Endothelial cell of umbilical vein (primary cell): ENCODE measurements around the gene SCIMP. TPM values are rescaled to one million over a fixed set of nuclear protein-coding genes. Genes with fewer than 3 reads are reported as not detected.
"Not testable (repeated sequence)": the region's sequence is repeated elsewhere in the genome, so short reads cannot be mapped to it uniquely, and the experiment has no call there.

Experiments
- BruUV-seq: library from RNA; stranded (reverse); fragments of 400-500 nt; replicated peaks from 2 replicates; lab custom pipeline; 2021; lab: Mats Ljungman, UMichigan
- CTCF ChIA-PET: fragments of 300-600, 350-600 bp; sonication (Branson Sonifier 250); formaldehyde crosslinking; loops from one replicate; lab custom pipeline; 2021; ENCODE audit warnings: antibody characterized with exemption, inconsistent platforms; lab: Charles Lee
- POLR2A ChIA-PET: fragments of 300-600, 350-600 bp; sonication (Branson Sonifier 250); formaldehyde crosslinking; loops from one replicate; lab custom pipeline; 2021; ENCODE audit warnings: antibody characterized with exemption, inconsistent platforms; lab: Charles Lee
- DNase-seq: peaks from one replicate; pipeline ENCODE4 v3.0.0-alpha.2; 2011; ENCODE audit warnings: low read depth, low spot score
- FAIRE-seq: peaks from 2 replicates; lab custom pipeline; 2011; peaks lifted over from hg19 to GRCh38; lab: Jason Lieb, UNC
- H2AFZ ChIP-seq: 2 replicates; pipeline ENCODE4 v1.6.0; 2012; ENCODE audit warnings: low read depth, low read length, control low read depth, inconsistent platforms
- H3K27ac ChIP-seq: 2 replicates; pipeline ENCODE4 v1.5.1; 2011; ENCODE audit warnings: low read depth, mild to moderate bottlenecking, control low read depth, low read length, moderate library complexity; ENCODE audit not compliant: insufficient read depth
- H3K27me3 ChIP-seq, 2 experiments: 2 replicates each; pipeline versions ENCODE4 v1.6.0 to v1.6.1; 2011; ENCODE audit warnings: low read length in 2 of 2, mixed read lengths in 1 of 2; ENCODE audit not compliant: control insufficient read depth in 2 of 2, insufficient read depth in 2 of 2
- H3K36me3 ChIP-seq, 2 experiments: 2 replicates in 1 of 2; 3 replicates in 1 of 2; pipeline ENCODE4 v1.5.1; 2011; ENCODE audit warnings: low read length in 2 of 2, mild to moderate bottlenecking in 1 of 2, moderate library complexity in 1 of 2; ENCODE audit not compliant: control insufficient read depth in 2 of 2, insufficient read depth in 2 of 2; ENCODE audit errors: extremely low read depth in 1 of 2
- H3K4me1 ChIP-seq: 3 replicates; pipeline ENCODE4 v1.5.1; 2011; ENCODE audit warnings: mild to moderate bottlenecking, low read length; ENCODE audit not compliant: control insufficient read depth, insufficient read depth; ENCODE audit errors: extremely low read depth
- H3K4me2 ChIP-seq: 2 replicates; pipeline ENCODE4 v1.6.1; 2011; ENCODE audit warnings: low read length, control low read depth, mixed read lengths; ENCODE audit not compliant: insufficient read depth
- H3K4me3 ChIP-seq, 3 experiments: fragments of 200-600 bp in 1 of 3; sonication (generic), shearing (Covaris generic) in 1 of 3; replicated peaks in 1 of 3; 2 replicates each; pipeline ENCODE4 v1.5.1; 2011 to 2016; ENCODE audit warnings: control low read depth in 3 of 3, low read length in 3 of 3, mild to moderate bottlenecking in 2 of 3, inconsistent platforms in 1 of 3, low read depth in 1 of 3, moderate library complexity in 1 of 3; ENCODE audit not compliant: insufficient read depth in 1 of 3
- H3K79me2 ChIP-seq: 2 replicates; pipeline ENCODE4 v1.6.0; 2012; ENCODE audit warnings: low read length, inconsistent platforms; ENCODE audit not compliant: control insufficient read depth, insufficient read depth
- H3K9ac ChIP-seq: replicated peaks from 2 replicates; pipeline ENCODE3; 2011; ENCODE audit warnings: low read length, control low read depth; ENCODE audit not compliant: insufficient read depth; ENCODE audit errors: extremely low read depth
- H3K9me1 ChIP-seq: replicated peaks from 3 replicates; pipeline ENCODE4 v1.6.0; 2011; ENCODE audit warnings: mild to moderate bottlenecking, low read length; ENCODE audit not compliant: control insufficient read depth, insufficient read depth; ENCODE audit errors: extremely low read depth
- H3K9me3 ChIP-seq: replicated peaks from 2 replicates; pipeline ENCODE4 v1.5.1; 2012; ENCODE audit warnings: low read length, inconsistent platforms; ENCODE audit not compliant: control insufficient read depth, insufficient read depth
- H4K20me1 ChIP-seq: replicated peaks from 2 replicates; pipeline ENCODE3; 2011; ENCODE audit warnings: mild to moderate bottlenecking, low read length; ENCODE audit not compliant: control insufficient read depth, insufficient read depth; ENCODE audit errors: extremely low read depth
- POLR2A ChIP-seq: IDR thresholded peaks from 2 replicates; pipeline ENCODE4 v1.6.1; 2012; ENCODE audit warnings: low read depth, mild to moderate bottlenecking, control low read depth, low read length
- dilution Hi-C: fragments of 300-500 bp; cut with MboI; formaldehyde crosslinking; loops from one replicate; pipeline ENCODE4 v1.15.0; 2019; ENCODE audit warnings: low sequenced_read_pairs; ENCODE audit not compliant: extremely low pct_ligation_motif_present
- intact Hi-C: fragments of 100-400 bp; cut with micrococcal nuclease; formaldehyde crosslinking; loops from one replicate; pipeline ENCODE4 v1.10.0; 2022
- polyA plus RNA-seq, 4 experiments: library from polyadenylated mRNA; depleted of rRNA in 3 of 4; stranded (reverse) in 3 of 4; unstranded in 1 of 4; fragments of >200 nt; gene quantifications; 2 replicates each; pipeline versions ENCODE4 v1.2.1 to v1.2.3, GENCODE V29; 2011 to 2012; ENCODE audit warnings: missing spikeins in 1 of 4
- total RNA-seq: library from RNA; stranded (reverse); gene quantifications from 2 replicates; pipeline ENCODE4 v1.2.3, GENCODE V29; 2021

SCIMP gene
- total and polyA plus RNA-seq, 2 donors (not counting 3 experiments of a cell fraction or from before 2014, with no cell fraction given), result not detected

GRCh38 chr17:5179003-5179402 lies 55.7 kb downstream of the SCIMP start:
- dilution Hi-C loops (no loop called here), intact Hi-C loops (no loop called here)
- Histone ChIP-seq H3K27me3 (no peaks in the 10 kb centered on the region), H4K20me1 (no peaks in the 10 kb centered on the region), H3K4me1 (no peaks in the 10 kb centered on the region), H3K79me2 (no peaks in the 10 kb centered on the region), H3K9me1 (no peaks in the 10 kb centered on the region), H3K9ac (no peak overlapping the region), H3K27ac (no peak overlapping the region), H3K4me2 (no peak overlapping the region), H3K9me3 (peaks cover 26% of the 10 kb centered on the region), H3K4me3 (no peak overlapping the region), H3K36me3 (no peaks in the 10 kb centered on the region), H2AFZ (no peak overlapping the region)
- FAIRE-seq (no peak), DNase-seq (no peak)
- ChIA-PET CTCF (no interaction called here), POLR2A (no interaction called here)
- BruUV-seq, result no TSS peak
- TF ChIP-seq POLR2A, result no peak

GRCh38 chr17:5175027-5175426 lies 59.6 kb downstream of the SCIMP start:
- H3K79me2 ChIP-seq, H3K9me1 ChIP-seq, H3K27me3 ChIP-seq, H3K9me3 ChIP-seq, BruUV-seq, CTCF ChIA-PET, H3K4me1 ChIP-seq, intact Hi-C loops, dilution Hi-C loops, H3K4me3 ChIP-seq, H3K9ac ChIP-seq, POLR2A ChIA-PET, H3K4me2 ChIP-seq, DNase-seq, H3K27ac ChIP-seq, H2AFZ ChIP-seq, FAIRE-seq, H3K36me3 ChIP-seq, H4K20me1 ChIP-seq: not testable (repeated sequence)

- H3K9me1 ChIP-seq, CTCF ChIA-PET, H3K4me1 ChIP-seq, DNase-seq, H3K27me3 ChIP-seq, BruUV-seq, H3K9ac ChIP-seq, POLR2A ChIA-PET, H3K27ac ChIP-seq, H3K36me3 ChIP-seq, H3K79me2 ChIP-seq, H4K20me1 ChIP-seq, intact Hi-C loops, H3K4me2 ChIP-seq, dilution Hi-C loops, H2AFZ ChIP-seq, FAIRE-seq, H3K9me3 ChIP-seq, H3K4me3 ChIP-seq: not testable (repeated sequence)
These were observed 68.7 kb downstream of the SCIMP start for GRCh38 chr17:5165791-5166564.
